HepG2 (cell line): ENCODE data around the gene METRNL. TPM values are rescaled to one million over a fixed set of nuclear protein-coding genes. Genes with fewer than 3 reads are reported as not detected.

Experiments
- ATAC-seq: fragments of 200-7000 bp; cut with Tn5 transposase; 3 replicates; pipeline ENCODE4 v1.9.1; 2020; ENCODE audit warnings: mild to moderate bottlenecking, moderate library complexity
- BruUV-seq: library from RNA; stranded (reverse); fragments of 400-500 nt; replicated peaks from 2 replicates; lab custom pipeline; 2021; lab: Mats Ljungman, UMichigan
- CTCF ChIA-PET: fragments of 300-600 bp; formaldehyde crosslinking; extraction: SDS; loops from one replicate; lab custom pipeline; 2021; ENCODE audit warnings: low total read pairs, inconsistent platforms, low intra/inter-chr PET ratio; lab: Yijun Ruan, JAX
- POLR2A ChIA-PET: fragments of 350-600 bp; sonication (Branson Sonifier 250); formaldehyde crosslinking; loops from one replicate; lab custom pipeline; 2020; ENCODE audit warnings: antibody characterized with exemption, inconsistent platforms; lab: Yijun Ruan, JAX
- DNase-seq: peaks from one replicate; pipeline ENCODE4 v3.0.0-alpha.2; 2015; ENCODE audit warnings: low spot score
- FAIRE-seq: peaks from 3 replicates; lab custom pipeline; 2011; peaks lifted over from hg19 to GRCh38; lab: Jason Lieb, UNC
- H2AFZ ChIP-seq: one replicate; pipeline ENCODE4 v1.6.1; 2011; ENCODE audit warnings: low read length, inconsistent platforms
- H3K27ac ChIP-seq: fragments of 300-600 bp; 3 replicates; pipeline ENCODE4 v1.8.0; 2011; ENCODE audit warnings: mixed run types, mild to moderate bottlenecking, mixed read lengths, low read length, inconsistent platforms; ENCODE audit not compliant: insufficient read depth; ENCODE audit errors: extremely low read length
- H3K27me3 ChIP-seq, 2 experiments: fragments of 200-600 bp in 1 of 2; 2 replicates in 1 of 2; 3 replicates in 1 of 2; pipeline versions ENCODE4 v1.6.0 to v1.8.0; 2011; ENCODE audit warnings: low read length in 2 of 2, mild to moderate bottlenecking in 2 of 2, moderate library complexity in 2 of 2, inconsistent platforms in 1 of 2; ENCODE audit not compliant: insufficient read depth in 2 of 2, control insufficient read depth in 1 of 2
- H3K36me3 ChIP-seq, 2 experiments: fragments of 200-600 bp in 1 of 2; replicated peaks in 1 of 2; 2 replicates in 1 of 2; 3 replicates in 1 of 2; pipeline versions ENCODE4 v1.5.1 to v1.8.0; 2011; ENCODE audit warnings: low read length in 2 of 2, inconsistent platforms in 1 of 2; ENCODE audit not compliant: insufficient read depth in 2 of 2, control insufficient read depth in 1 of 2
- H3K4me1 ChIP-seq: 2 replicates; pipeline ENCODE4 v1.5.1; 2012; ENCODE audit warnings: low read length, inconsistent platforms; ENCODE audit not compliant: insufficient read depth
- H3K4me2 ChIP-seq: 2 replicates; pipeline ENCODE4 v1.6.0; 2011; ENCODE audit warnings: low read depth, low read length, inconsistent platforms
- H3K4me3 ChIP-seq, 3 experiments: fragments of 200-600 bp in 1 of 3; sonication (generic), shearing (Covaris generic) in 1 of 3; replicated peaks in 1 of 3; 2 replicates each; pipeline ENCODE4 v1.5.1; 2011 to 2016; ENCODE audit warnings: low read length in 3 of 3, inconsistent platforms in 2 of 3, low read depth in 2 of 3, mild to moderate bottlenecking in 2 of 3, control low read depth in 1 of 3, mixed read lengths in 1 of 3; ENCODE audit not compliant: insufficient read depth in 1 of 3
- H3K79me2 ChIP-seq: one replicate; pipeline ENCODE4 v1.6.1; 2011; ENCODE audit warnings: low read length, inconsistent platforms; ENCODE audit not compliant: insufficient read depth
- H3K9ac ChIP-seq: 2 replicates; pipeline ENCODE4 v1.6.0; 2011; ENCODE audit warnings: mild to moderate bottlenecking, low read depth, low read length, inconsistent platforms; ENCODE audit not compliant: insufficient read depth
- H3K9me3 ChIP-seq: 2 replicates; pipeline ENCODE4 v1.5.1; 2012; ENCODE audit warnings: mild to moderate bottlenecking, low read length
- H4K20me1 ChIP-seq: 2 replicates; pipeline ENCODE4 v1.6.0; 2011; ENCODE audit warnings: inconsistent platforms, mild to moderate bottlenecking, low read length, moderate library complexity; ENCODE audit not compliant: insufficient read depth
- ARID2 ChIP-seq: sonication (generic); formaldehyde crosslinking; IDR thresholded peaks from 2 replicates; pipeline ENCODE4 v1.8.1; 2022; ENCODE audit warnings: mild to moderate bottlenecking, missing genetic modification reagents, borderline replicate concordance
- BCL6 ChIP-seq: IDR thresholded peaks from 2 replicates; pipeline ENCODE4 v1.6.1; 2016; ENCODE audit warnings: missing genetic modification reagents, missing compliant biosample characterization
- KAT2B ChIP-seq: fragments of 150-350 bp; IDR thresholded peaks from 2 replicates; pipeline ENCODE4 v1.6.1; 2014; ENCODE audit warnings: low read depth, low read length, borderline replicate concordance
- MXD3 ChIP-seq: IDR thresholded peaks from 2 replicates; pipeline ENCODE4 v1.6.1; 2016; ENCODE audit warnings: mild to moderate bottlenecking, missing biosample characterization, missing genetic modification reagents
- SETDB1 ChIP-seq: sonication (generic); formaldehyde crosslinking; IDR thresholded peaks from 2 replicates; pipeline ENCODE4 v1.5.1; 2020; ENCODE audit warnings: missing genetic modification reagents, mild to moderate bottlenecking, borderline replicate concordance
- ZBTB38 ChIP-seq: sonication (generic); formaldehyde crosslinking; IDR thresholded peaks from 2 replicates; pipeline ENCODE4 v1.5.1; 2020; ENCODE audit warnings: mild to moderate bottlenecking, missing genetic modification reagents
- ZFP82 ChIP-seq: sonication (generic); formaldehyde crosslinking; IDR thresholded peaks from 2 replicates; pipeline ENCODE4 v1.5.1; 2020; ENCODE audit warnings: mild to moderate bottlenecking, missing genetic modification reagents, borderline replicate concordance
- ZNF512 ChIP-seq: sonication (generic); formaldehyde crosslinking; IDR thresholded peaks from 2 replicates; pipeline ENCODE4 v1.4.0; 2020; ENCODE audit warnings: mild to moderate bottlenecking, missing genetic modification reagents
- ZNF839 ChIP-seq: sonication (generic); formaldehyde crosslinking; IDR thresholded peaks from 2 replicates; pipeline ENCODE4 v1.4.0; 2020; ENCODE audit warnings: missing genetic modification reagents, mild to moderate bottlenecking, borderline replicate concordance
- ZSCAN29 ChIP-seq: sonication (generic); formaldehyde crosslinking; conservative IDR thresholded peaks from 2 replicates; pipeline ENCODE4 v1.4.0; 2020; ENCODE audit warnings: mild to moderate bottlenecking, missing genetic modification reagents
- WGBS: methylation state at CpG from one replicate; pipeline ENCODE4 v1.1.6; 2017; ENCODE audit warnings: low lambda C conversion rate; 5-methylcytosine and 5-hydroxymethylcytosine counted together
- in situ Hi-C: cut with HindIII; loops from 2 replicates; pipeline ENCODE4 v1.10.0; 2017; ENCODE audit warnings: low pct_unique_long_range_greater_than_20kb; ENCODE audit not compliant: extremely low pct_ligation_motif_present
- intact Hi-C: fragments of 100-400 bp; cut with micrococcal nuclease; formaldehyde crosslinking; loops from one replicate; pipeline ENCODE4 v1.10.0; 2022; ENCODE audit not compliant: unreplicated experiment
- polyA plus RNA-seq, 8 experiments: library from polyadenylated mRNA; depleted of rRNA in 3 of 8; stranded (reverse) in 7 of 8; unstranded in 1 of 8; fragments of >200 nt; fragmentation: Illumina TruSeq in 4 of 8; extraction: Trizol in 4 of 8; gene quantifications; 2 replicates each; pipeline versions ENCODE4 v1.2.1 to v1.2.3, GENCODE V29; 2011 to 2016; ENCODE audit warnings: low read depth in 4 of 8, missing spikeins in 1 of 8, mixed read lengths in 1 of 8; ENCODE audit not compliant: insufficient read depth in 1 of 8
- total RNA-seq, 5 experiments: library from RNA; depleted of rRNA; stranded (reverse); fragments of >200 nt; fragmentation: Illumina TruSeq; extraction: Trizol; gene quantifications; 2 replicates each; pipeline ENCODE4 v1.2.3, GENCODE V29; 2016; ENCODE audit warnings: low read depth in 1 of 5

Gene METRNL
- total and polyA plus RNA-seq, 2 of the 13 experiments (the other 11 are each of a cell fraction or from before 2014, with no cell fraction given), result 0.66 to 0.84 TPM

- TF ChIP-seq ARID2 (CRISPR knock-in tag) (no peak), ZNF839 (CRISPR knock-in tag) (no peak), ZSCAN29 (CRISPR knock-in tag) (no peak), BCL6 (CRISPR knock-in tag) (no peak), ZBTB38 (CRISPR knock-in tag) (no peak), SETDB1 (no peak), KAT2B (no peak)
These were observed 44.9 kb upstream of the METRNL start (continued) for GRCh38 chr17:83034525-83034924.

- DNase-seq (no peak), FAIRE-seq (no peak), ATAC-seq (no peak)
- no TSS peak for BruUV-seq
- H3K27me3 ChIP-seq, result no peaks in the 10 kb centered on the region
- H3K4me2 ChIP-seq, result no peak overlapping the region
- H3K4me1 ChIP-seq, result no peaks in the 10 kb centered on the region
- no peak overlapping the region for H3K9ac ChIP-seq
- no peak overlapping the region for H3K27ac ChIP-seq
- no peak overlapping the region for H3K4me3 ChIP-seq
- intact Hi-C loops (no loop called here), in situ Hi-C loops (no loop called here)
- H2AFZ ChIP-seq, result no peak overlapping the region
- WGBS, result 92% methylated on average over 13 of the region's 13 CpGs
- CTCF ChIA-PET, result no interaction called here
- POLR2A ChIA-PET, result interaction anchor here (1.8 kb wide), 1 partner anchor 13 kb away, joined by 4 read pairs; no protein-coding TSS in a partner anchor
- peaks cover 23 to 51% of the 10 kb centered on the region in 2 experiments; a peak in 4 of 5 replicates for H3K36me3 ChIP-seq
- H4K20me1 ChIP-seq, result no peaks in the 10 kb centered on the region
- H3K9me3 ChIP-seq, result no peaks in the 10 kb centered on the region; the same call in 1 of the 2 replicates
- TF ChIP-seq ZFP82, result no peak
- TF ChIP-seq MXD3 (CRISPR knock-in tag), result no peak
- no peak for TF ChIP-seq ZNF512
- peaks cover 4% of the 10 kb centered on the region for H3K79me2 ChIP-seq
These were observed 43.7 kb upstream of the METRNL start for GRCh38 chr17:83035722-83036121.
